ENCODE results near the gene KCNMB4.

The KCNMB4 gene

GRCh38 chr12:70398002-70398401 is 31.9 kb downstream of the KCNMB4 start:
- no peak for TF ChIP-seq YY1 (IDR thresholded peaks at IDR 0.05; ENCODE audit: low read depth)
- no peak for TF ChIP-seq FOXM1 (IDR thresholded peaks at IDR 0.05; ENCODE audit: borderline replicate concordance, low read depth)
- no peak for TF ChIP-seq CEBPB (IDR thresholded peaks at IDR 0.05)
- no peak for TF ChIP-seq NFIC (IDR thresholded peaks at IDR 0.05)
- no peak for TF ChIP-seq REST (IDR thresholded peaks at IDR 0.05; ENCODE audit: low read depth)
- TF ChIP-seq TAF1 (IDR thresholded peaks at IDR 0.05; ENCODE audit: low read depth): no peak
- no peak for TF ChIP-seq TEAD4 (IDR thresholded peaks at IDR 0.05)
- no peak for TF ChIP-seq MAX (IDR thresholded peaks at IDR 0.05)
- TF ChIP-seq EGR1 (IDR thresholded peaks at IDR 0.05): no peak
- TF ChIP-seq USF1 (IDR thresholded peaks at IDR 0.05): no peak

- TF ChIP-seq YY1 (IDR thresholded peaks at IDR 0.05; ENCODE audit: low read depth) (no peak), EP300 (IDR thresholded peaks at IDR 0.05; ENCODE audit: borderline replicate concordance) (no peak), TCF12 (IDR thresholded peaks at IDR 0.05; ENCODE audit: low read depth) (no peak), FOXM1 (IDR thresholded peaks at IDR 0.05; ENCODE audit: borderline replicate concordance, low read depth) (no peak), RAD21 (IDR thresholded peaks at IDR 0.05; ENCODE audit: low read depth) (no peak), CREB1 (IDR thresholded peaks at IDR 0.05; ENCODE audit: low read depth) (no peak), CEBPB (IDR thresholded peaks at IDR 0.05) (no peak), TAF1 (IDR thresholded peaks at IDR 0.05; ENCODE audit: low read depth) (no peak), MAX (IDR thresholded peaks at IDR 0.05) (no peak), REST (IDR thresholded peaks at IDR 0.05; ENCODE audit: low read depth) (no peak), TEAD4 (IDR thresholded peaks at IDR 0.05) (no peak), ZBTB7A (IDR thresholded peaks at IDR 0.05; ENCODE audit: low read depth) (no peak), NFIC (IDR thresholded peaks at IDR 0.05) (no peak), USF1 (IDR thresholded peaks at IDR 0.05) (no peak), EGR1 (IDR thresholded peaks at IDR 0.05) (no peak)
These were observed 32.8 kb downstream of the KCNMB4 start for GRCh38 chr12:70398862-70399261.

- no peak for TF ChIP-seq FOXM1 (IDR thresholded peaks at IDR 0.05; ENCODE audit: borderline replicate concordance, low read depth)
- no peak for TF ChIP-seq TEAD4 (IDR thresholded peaks at IDR 0.05)
- no peak for TF ChIP-seq MAX (IDR thresholded peaks at IDR 0.05)
- no peak for TF ChIP-seq EP300 (IDR thresholded peaks at IDR 0.05; ENCODE audit: borderline replicate concordance)
These were observed 33.2 kb downstream of the KCNMB4 start for GRCh38 chr12:70399311-70399710.

GRCh38 chr12:70400124-70400523 is 34.0 kb downstream of the KCNMB4 start:
- TF ChIP-seq ZBTB7A (IDR thresholded peaks at IDR 0.05; ENCODE audit: low read depth): no peak
- TF ChIP-seq REST (IDR thresholded peaks at IDR 0.05; ENCODE audit: low read depth): no peak
- no peak for TF ChIP-seq CREB1 (IDR thresholded peaks at IDR 0.05; ENCODE audit: low read depth)
- no peak for TF ChIP-seq EP300 (IDR thresholded peaks at IDR 0.05; ENCODE audit: borderline replicate concordance)
- no peak for TF ChIP-seq TEAD4 (IDR thresholded peaks at IDR 0.05)
- no peak for TF ChIP-seq YY1 (IDR thresholded peaks at IDR 0.05; ENCODE audit: low read depth)
- TF ChIP-seq FOXM1 (IDR thresholded peaks at IDR 0.05; ENCODE audit: borderline replicate concordance, low read depth): no peak
- TF ChIP-seq CEBPB (IDR thresholded peaks at IDR 0.05): no peak
- no peak for TF ChIP-seq USF1 (IDR thresholded peaks at IDR 0.05)
- no peak for TF ChIP-seq EGR1 (IDR thresholded peaks at IDR 0.05)
- TF ChIP-seq TAF1 (IDR thresholded peaks at IDR 0.05; ENCODE audit: low read depth): no peak
- no peak for TF ChIP-seq NFIC (IDR thresholded peaks at IDR 0.05)
- TF ChIP-seq MAX (IDR thresholded peaks at IDR 0.05): no peak
- no peak for TF ChIP-seq TCF12 (IDR thresholded peaks at IDR 0.05; ENCODE audit: low read depth)
- TF ChIP-seq RAD21 (IDR thresholded peaks at IDR 0.05; ENCODE audit: low read depth): no peak

Measured in Ishikawa (cell line).